ENCODE measurements around the gene CCDC102A. TPM values are rescaled to one million over a fixed set of nuclear protein-coding genes. Genes with fewer than 3 reads are reported as not detected.

CCDC102A gene
- total RNA-seq, 1 experiment from 2014 or later = 8.1 TPM

- Histone ChIP-seq H3K4me3 (no peak overlapping the region), H3K27ac (no peak overlapping the region), H3K27me3 (ENCODE audit: insufficient read depth, low read depth) (0 out of 2 replicates have a peak, but pooled peaks cover 4% of the 10 kb centered on the region), H3K36me3 (ENCODE audit: low read depth) (no peaks in the 10 kb centered on the region), H4K20me1 (ENCODE audit: insufficient read depth) (no peaks in the 10 kb centered on the region), H3K4me2 (peak overlapping the region; percentile 67; the same call in 1 of the 2 replicates), H3K9me3 (ENCODE audit: insufficient read depth, low read depth) (no peaks in the 10 kb centered on the region), H3K4me1 (replicated peaks; ENCODE audit: insufficient read depth) (no peaks in the 10 kb centered on the region; the same call in 1 of the 2 replicates), H2AFZ (no peak overlapping the region), H3K79me2 (ENCODE audit: low read depth) (no peaks in the 10 kb centered on the region), H3K9me2 (ENCODE audit: insufficient read depth) (no peaks in the 10 kb centered on the region), H3F3A (ENCODE audit: insufficient read depth, low read depth) (peaks cover 10% of the 10 kb centered on the region)
- no TSS peak for BruUV-seq (replicated peaks)
- no peak for DNase-seq
- intact Hi-C loops (cut with micrococcal nuclease; ENCODE audit: unreplicated experiment) = no loop called here
- TF ChIP-seq, protein P1, sequence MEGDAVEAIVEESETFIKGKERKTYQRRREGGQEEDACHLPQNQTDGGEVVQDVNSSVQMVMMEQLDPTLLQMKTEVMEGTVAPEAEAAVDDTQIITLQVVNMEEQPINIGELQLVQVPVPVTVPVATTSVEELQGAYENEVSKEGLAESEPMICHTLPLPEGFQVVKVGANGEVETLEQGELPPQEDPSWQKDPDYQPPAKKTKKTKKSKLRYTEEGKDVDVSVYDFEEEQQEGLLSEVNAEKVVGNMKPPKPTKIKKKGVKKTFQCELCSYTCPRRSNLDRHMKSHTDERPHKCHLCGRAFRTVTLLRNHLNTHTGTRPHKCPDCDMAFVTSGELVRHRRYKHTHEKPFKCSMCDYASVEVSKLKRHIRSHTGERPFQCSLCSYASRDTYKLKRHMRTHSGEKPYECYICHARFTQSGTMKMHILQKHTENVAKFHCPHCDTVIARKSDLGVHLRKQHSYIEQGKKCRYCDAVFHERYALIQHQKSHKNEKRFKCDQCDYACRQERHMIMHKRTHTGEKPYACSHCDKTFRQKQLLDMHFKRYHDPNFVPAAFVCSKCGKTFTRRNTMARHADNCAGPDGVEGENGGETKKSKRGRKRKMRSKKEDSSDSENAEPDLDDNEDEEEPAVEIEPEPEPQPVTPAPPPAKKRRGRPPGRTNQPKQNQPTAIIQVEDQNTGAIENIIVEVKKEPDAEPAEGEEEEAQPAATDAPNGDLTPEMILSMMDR (conservative IDR thresholded peaks at IDR 0.05) = no peak
- no peak for TF ChIP-seq EZH2 (IDR thresholded peaks at IDR 0.05; ENCODE audit: low read depth)
- POLR2A ChIA-PET (ENCODE audit: unreplicated experiment) = no interaction called here
- CTCF ChIA-PET = interaction anchor here (0.6 kb wide), 1 partner anchor 188 kb away, joined by 3 read pairs; no protein-coding TSS in a partner anchor
Measured at GRCh38 chr16:57534881-57535658, 1.3 kb downstream of the CCDC102A start.

GRCh38 chr16:57534337-57534880 lies 2.0 kb downstream of the CCDC102A start:
- Histone ChIP-seq H3K27me3 (ENCODE audit: insufficient read depth, low read depth) (no peaks in the 10 kb centered on the region), H2AFZ (no peak overlapping the region), H3F3A (ENCODE audit: insufficient read depth, low read depth) (peaks cover 10% of the 10 kb centered on the region), H3K79me2 (ENCODE audit: low read depth) (no peaks in the 10 kb centered on the region), H3K4me3 (no peak overlapping the region), H3K9me3 (ENCODE audit: insufficient read depth, low read depth) (no peaks in the 10 kb centered on the region), H3K27ac (no peak overlapping the region), H3K4me2 (no peak overlapping the region), H4K20me1 (ENCODE audit: insufficient read depth) (no peaks in the 10 kb centered on the region), H3K9me2 (ENCODE audit: insufficient read depth) (no peaks in the 10 kb centered on the region), H3K4me1 (replicated peaks; ENCODE audit: insufficient read depth) (no peaks in the 10 kb centered on the region; the same call in 1 of the 2 replicates), H3K36me3 (ENCODE audit: low read depth) (no peaks in the 10 kb centered on the region)
- CTCF ChIA-PET = no interaction called here
- TF ChIP-seq, protein P1 (conservative IDR thresholded peaks at IDR 0.05) = no peak
- no peak for TF ChIP-seq EZH2 (IDR thresholded peaks at IDR 0.05; ENCODE audit: low read depth)
- POLR2A ChIA-PET (ENCODE audit: unreplicated experiment) = interaction anchor here (0.6 kb wide), 1 partner anchor 72 kb away, joined by 10 read pairs; the partner anchor contains the start of gene POLR2C
- BruUV-seq (replicated peaks) = no TSS peak
- DNase-seq = no peak
- intact Hi-C loops (cut with micrococcal nuclease; ENCODE audit: unreplicated experiment) = no loop called here

DNA sequence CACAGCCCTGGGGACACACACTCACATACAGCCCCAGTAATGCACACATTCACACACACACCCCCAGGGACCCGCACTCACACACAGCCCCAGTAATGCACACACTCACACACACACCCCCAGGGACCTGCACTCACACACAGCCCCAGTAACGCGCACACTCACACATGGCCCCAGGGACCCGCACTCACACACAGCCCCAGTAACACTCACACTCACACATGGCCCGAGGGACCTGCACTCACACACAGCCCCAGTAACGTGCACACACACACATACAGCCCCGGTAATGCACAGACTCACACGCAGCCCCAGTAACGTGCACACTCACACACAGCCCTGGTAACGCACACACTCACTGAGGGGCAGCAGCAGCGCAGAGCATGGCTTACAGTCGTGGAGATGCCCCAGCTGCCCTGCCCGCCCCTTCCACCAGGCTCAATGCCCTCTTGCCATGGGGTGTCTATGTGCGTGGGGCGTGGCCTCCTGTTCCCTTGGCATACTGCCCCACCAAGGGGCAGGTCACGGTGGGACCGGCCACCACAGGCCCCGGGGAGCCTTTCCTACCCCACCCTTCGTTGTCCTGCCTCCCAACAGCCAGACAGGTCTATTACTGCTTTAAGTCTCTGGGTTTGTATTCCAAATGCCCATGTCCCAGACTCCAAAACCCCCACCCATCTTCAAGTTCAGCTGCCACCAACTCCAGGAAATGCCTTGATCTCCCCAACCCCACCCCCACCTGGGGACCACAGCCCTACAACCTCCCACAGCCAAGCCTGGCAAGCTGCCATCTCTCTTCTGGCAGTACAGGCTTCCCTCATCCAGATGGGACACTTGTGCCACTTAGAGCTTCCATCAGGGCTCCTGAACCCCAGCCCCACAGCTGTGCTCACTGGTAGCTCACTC lies 2.7 kb downstream of the CCDC102A start:
- H3F3A ChIP-seq (ENCODE audit: insufficient read depth, low read depth) = peaks cover 10% of the 10 kb centered on the region
- ChIA-PET POLR2A (ENCODE audit: unreplicated experiment) (interaction anchor here (0.6 kb wide), 1 partner anchor 71 kb away, joined by 10 read pairs; the partner anchor contains the start of gene POLR2C), CTCF (interaction anchor here (1.1 kb wide), 1 partner anchor 14 kb away, joined by 3 read pairs; no protein-coding TSS in a partner anchor)
- H3K4me3 ChIP-seq = no peak overlapping the region
- no peak overlapping the region for H2AFZ ChIP-seq
- H4K20me1 ChIP-seq (ENCODE audit: insufficient read depth) = no peaks in the 10 kb centered on the region
- H3K27me3 ChIP-seq (ENCODE audit: insufficient read depth, low read depth) = no peaks in the 10 kb centered on the region
- H3K9me2 ChIP-seq (ENCODE audit: insufficient read depth) = no peaks in the 10 kb centered on the region
- no TSS peak for BruUV-seq (replicated peaks)
- H3K27ac ChIP-seq = no peak overlapping the region
- peak in 1 of 2 experiments; percentile 24 for DNase-seq
- no peaks in the 10 kb centered on the region for H3K36me3 ChIP-seq (ENCODE audit: low read depth)
- H3K9me3 ChIP-seq (ENCODE audit: insufficient read depth, low read depth) = no peaks in the 10 kb centered on the region
- no peaks in the 10 kb centered on the region; the same call in 1 of the 2 replicates for H3K4me1 ChIP-seq (replicated peaks; ENCODE audit: insufficient read depth)
- no peaks in the 10 kb centered on the region for H3K79me2 ChIP-seq (ENCODE audit: low read depth)
- intact Hi-C loops (cut with micrococcal nuclease; ENCODE audit: unreplicated experiment) = no loop called here
- TF ChIP-seq, protein P1 (conservative IDR thresholded peaks at IDR 0.05) = no peak
- TF ChIP-seq EZH2 (IDR thresholded peaks at IDR 0.05; ENCODE audit: low read depth) = no peak
- no peak overlapping the region for H3K4me2 ChIP-seq
